SW 1271 (cell line): ENCODE data around the gene C19orf38.
"Not testable (repeated sequence)": the region's sequence is repeated elsewhere in the genome, so short reads cannot be mapped to it uniquely, and the experiment has no call there.

Experiments
- DNase-seq, 2 experiments: peaks; one replicate each; lab custom pipeline; 2025; lab: John Stamatoyannopoulos, UW

C19orf38 gene

GRCh38 chr19:10823690-10824089 lies 24.5 kb upstream of the C19orf38 start:
- no peak for DNase-seq

- DNase-seq = no peak
These were observed 22.0 kb upstream of the C19orf38 start for GRCh38 chr19:10826231-10826630.

GRCh38 chr19:10826846-10827245 lies 21.4 kb upstream of the C19orf38 start:
- DNase-seq = no peak

- DNase-seq = no peak
These were observed 19.0 kb upstream of the C19orf38 start for GRCh38 chr19:10828981-10829821.

GRCh38 chr19:10829967-10830366 lies 18.2 kb upstream of the C19orf38 start:
- no peak for DNase-seq

GRCh38 chr19:10830370-10830769 lies 17.8 kb upstream of the C19orf38 start:
- DNase-seq = no peak

- DNase-seq = peak in 1 of 2 experiments; percentile 7
These were observed 17.1 kb upstream of the C19orf38 start for GRCh38 chr19:10830931-10831779.

- DNase-seq = no peak
These were observed 16.0 kb upstream of the C19orf38 start for GRCh38 chr19:10831987-10832938.

- DNase-seq = no peak
These were observed 15.3 kb upstream of the C19orf38 start for GRCh38 chr19:10832939-10833296.

GRCh38 chr19:10835089-10835753 lies 13.0 kb upstream of the C19orf38 start:
- peak in 1 of 2 experiments; percentile 99 for DNase-seq

GRCh38 chr19:10835754-10836478 lies 12.3 kb upstream of the C19orf38 start, which contains the start of gene TMED1:
TMED1 (minus strand) TSS chr19:10836212; CDS start chr19:10836191, 21 bp downstream.
- DNase-seq = peak; percentile 87 to 99

GRCh38 chr19:10836479-10837330 lies 11.5 kb upstream of the C19orf38 start:
- DNase-seq = peak; percentile 83 to 96

- DNase-seq = not testable (repeated sequence)
These were observed 10.6 kb upstream of the C19orf38 start for GRCh38 chr19:10837649-10838048.

GRCh38 chr19:10838377-10838776 lies 9.8 kb upstream of the C19orf38 start:
- no peak for DNase-seq

GRCh38 chr19:10839114-10840050 lies 8.8 kb upstream of the C19orf38 start:
- no peak for DNase-seq

- no peak for DNase-seq
These were observed 5.4 kb upstream of the C19orf38 start for GRCh38 chr19:10842788-10843187.

GRCh38 chr19:10846500-10847202 lies 1.6 kb upstream of the C19orf38 start:
- DNase-seq = no peak

- DNase-seq = no peak
These were observed 2.4 kb downstream of the C19orf38 start for GRCh38 chr19:10850631-10851030.
